HG03342 (cell line): ENCODE results near the gene C1orf74.
A peak's percentile ranks its signal among the peaks of the same experiment; 100 is the strongest.
"Not testable (repeated sequence)": the region's sequence is repeated elsewhere in the genome, so short reads cannot be mapped to it uniquely, and the experiment has no call there.

ENCODE experiments used
- ATAC-seq: cut with Tn5 transposase; IDR thresholded peaks from one replicate; pipeline ENCODE4 v1.9.1; 2021; ENCODE audit warnings: mild to moderate bottlenecking, moderate library complexity; ENCODE audit not compliant: unreplicated experiment

Gene C1orf74

GRCh38 chr1:209805875-209806760, 21.8 kb upstream of the C1orf74 start, which contains the start of gene IRF6:
Gene IRF6 (minus strand): TSS chr1:209806142. CDS start chr1:209801413, 4,729 bp downstream.
- peak; percentile 83 for ATAC-seq

GRCh38 chr1:209805341-209805781, 21.0 kb upstream of the C1orf74 start:
- ATAC-seq, result no peak

- ATAC-seq, result no peak
Observed at GRCh38 chr1:209803568-209803967, 19.2 kb upstream of the C1orf74 start.

GRCh38 chr1:209802780-209803152, 18.4 kb upstream of the C1orf74 start:
- no peak for ATAC-seq

GRCh38 chr1:209802117-209802779, 17.9 kb upstream of the C1orf74 start:
- no peak for ATAC-seq

GRCh38 chr1:209800984-209801834, 16.9 kb upstream of the C1orf74 start:
- no peak for ATAC-seq

GRCh38 chr1:209797978-209798639, 13.8 kb upstream of the C1orf74 start:
- no peak for ATAC-seq

GRCh38 chr1:209793711-209794110, 9.4 kb upstream of the C1orf74 start:
- ATAC-seq, result not testable (repeated sequence)

- ATAC-seq, result no peak
Observed at GRCh38 chr1:209791920-209792319, 7.6 kb upstream of the C1orf74 start.

GRCh38 chr1:209790286-209791193, 6.2 kb upstream of the C1orf74 start:
- ATAC-seq, result no peak

GRCh38 chr1:209789245-209789644, 4.9 kb upstream of the C1orf74 start:
- ATAC-seq, result no peak

GRCh38 chr1:209787551-209787950, 3.2 kb upstream of the C1orf74 start:
- ATAC-seq, result no peak

- ATAC-seq, result no peak
Observed at GRCh38 chr1:209786146-209786545, 1.8 kb upstream of the C1orf74 start.

- no peak for ATAC-seq
Observed at GRCh38 chr1:209785592-209785991, 1.2 kb upstream of the C1orf74 start.

GRCh38 chr1:209783386-209783785, 973 bp downstream of the C1orf74 start:
- ATAC-seq, result no peak

- ATAC-seq, result no peak
Observed at GRCh38 chr1:209780268-209780667, 4.1 kb downstream of the C1orf74 start.

- no peak for ATAC-seq
Observed at GRCh38 chr1:209778102-209778501, 6.3 kb downstream of the C1orf74 start.

GRCh38 chr1:209777587-209777986, 6.8 kb downstream of the C1orf74 start:
- no peak for ATAC-seq

- no peak for ATAC-seq
Observed at GRCh38 chr1:209775678-209776077, 8.7 kb downstream of the C1orf74 start.

- peak; percentile 69 for ATAC-seq
Observed at GRCh38 chr1:209774592-209774991, 9.8 kb downstream of the C1orf74 start.
